ENCODE measurements around the gene CYP4Z1.
"Not testable (repeated sequence)": the region's sequence is repeated elsewhere in the genome, so short reads cannot be mapped to it uniquely, and the experiment has no call there.

The CYP4Z1 gene

GRCh38 chr1:47067097-47067594, at the start of gene CYP4Z1:
Gene CYP4Z1, plus strand, starts transcription at chr1:47067231. Its CDS starts 260 bp downstream, at chr1:47067491.
- DNase-seq: no peak

GRCh38 chr1:47021070-47021469, 46.0 kb upstream of the CYP4Z1 start:
- no peak for DNase-seq

- no peak for DNase-seq
Observed at GRCh38 chr1:47023268-47024140, 43.5 kb upstream of the CYP4Z1 start, which contains the start of gene CYP4X1. Gene CYP4X1, plus strand, starts transcription at chr1:47023669. Its CDS starts 149 bp downstream, at chr1:47023818.

GRCh38 chr1:47024141-47024801, 42.8 kb upstream of the CYP4Z1 start:
- DNase-seq: no peak

- DNase-seq: no peak
Observed at GRCh38 chr1:47030170-47030805, 36.7 kb upstream of the CYP4Z1 start.

- no peak for DNase-seq
Observed at GRCh38 chr1:47031059-47031458, 36.0 kb upstream of the CYP4Z1 start.

- no peak for DNase-seq
Observed at GRCh38 chr1:47031585-47031984, 35.4 kb upstream of the CYP4Z1 start.

GRCh38 chr1:47036764-47037163, 30.3 kb upstream of the CYP4Z1 start:
- no peak for DNase-seq

- DNase-seq: no peak
Observed at GRCh38 chr1:47059376-47059775, 7.7 kb upstream of the CYP4Z1 start.

GRCh38 chr1:47069080-47069479, 2.0 kb downstream of the CYP4Z1 start:
- not testable (repeated sequence) for DNase-seq

- DNase-seq: not testable (repeated sequence)
Observed at GRCh38 chr1:47069509-47069908, 2.5 kb downstream of the CYP4Z1 start.

- peak in 1 of 2 experiments; percentile 41 for DNase-seq
Observed at GRCh38 chr1:47089356-47089755, 22.3 kb downstream of the CYP4Z1 start.

GRCh38 chr1:47091476-47091875, 24.4 kb downstream of the CYP4Z1 start:
- DNase-seq: not testable (repeated sequence)

- DNase-seq: no peak
Observed at GRCh38 chr1:47104816-47105215, 37.8 kb downstream of the CYP4Z1 start.

- no peak for DNase-seq
Observed at GRCh38 chr1:47106792-47107191, 39.8 kb downstream of the CYP4Z1 start.

GRCh38 chr1:47107851-47108574, 41.0 kb downstream of the CYP4Z1 start:
- not testable (repeated sequence) for DNase-seq

GRCh38 chr1:47109482-47109881, 42.5 kb downstream of the CYP4Z1 start:
- DNase-seq: not testable (repeated sequence)

GRCh38 chr1:47113178-47113577, 46.1 kb downstream of the CYP4Z1 start:
- no peak for DNase-seq

- DNase-seq: not testable (repeated sequence)
Observed at GRCh38 chr1:47121039-47121438, 54.0 kb downstream of the CYP4Z1 start.

- DNase-seq: not testable (repeated sequence)
Observed at GRCh38 chr1:47124834-47125233, 57.8 kb downstream of the CYP4Z1 start.

- not testable (repeated sequence) for DNase-seq
Observed at GRCh38 chr1:47126997-47127396, 60.0 kb downstream of the CYP4Z1 start.

GRCh38 chr1:47128221-47128620, 61.2 kb downstream of the CYP4Z1 start:
- no peak for DNase-seq
